ENCODE results near the gene ANO9.
"Not testable (repeated sequence)": the region's sequence is repeated elsewhere in the genome, so short reads cannot be mapped to it uniquely, and the experiment has no call there.

Gene ANO9

GRCh38 chr11:469684-470560, 28.1 kb upstream of the ANO9 start:
- DNase-seq (ENCODE audit: low spot score): peak; percentile 70

GRCh38 chr11:469026-469683, 27.3 kb upstream of the ANO9 start:
- not testable (repeated sequence) for DNase-seq (ENCODE audit: low spot score)

GRCh38 chr11:468493-468892, 26.7 kb upstream of the ANO9 start:
- DNase-seq (ENCODE audit: low spot score): no peak

GRCh38 chr11:468036-468435, 26.2 kb upstream of the ANO9 start:
- no peak for DNase-seq (ENCODE audit: low spot score)

- no peak for DNase-seq (ENCODE audit: low spot score)
Measured at GRCh38 chr11:465896-466530, 24.2 kb upstream of the ANO9 start.

- no peak for DNase-seq (ENCODE audit: low spot score)
Measured at GRCh38 chr11:464316-464715, 22.5 kb upstream of the ANO9 start.

- DNase-seq (ENCODE audit: low spot score): no peak
Measured at GRCh38 chr11:462107-462890, 20.5 kb upstream of the ANO9 start.

GRCh38 chr11:461626-462025, 19.8 kb upstream of the ANO9 start:
- no peak for DNase-seq (ENCODE audit: low spot score)

GRCh38 chr11:460331-461199, 18.8 kb upstream of the ANO9 start:
- no peak for DNase-seq (ENCODE audit: low spot score)

GRCh38 chr11:459511-460220, 17.9 kb upstream of the ANO9 start:
- DNase-seq (ENCODE audit: low spot score): no peak

GRCh38 chr11:457111-457760, 15.4 kb upstream of the ANO9 start:
- DNase-seq (ENCODE audit: low spot score): no peak

- no peak for DNase-seq (ENCODE audit: low spot score)
Measured at GRCh38 chr11:456533-456932, 14.7 kb upstream of the ANO9 start.

GRCh38 chr11:455566-456147, 13.8 kb upstream of the ANO9 start:
- DNase-seq (ENCODE audit: low spot score): no peak

GRCh38 chr11:454801-455565, 13.2 kb upstream of the ANO9 start:
- DNase-seq (ENCODE audit: low spot score): no peak

- no peak for DNase-seq (ENCODE audit: low spot score)
Measured at GRCh38 chr11:454043-454442, 12.2 kb upstream of the ANO9 start.

- no peak for DNase-seq (ENCODE audit: low spot score)
Measured at GRCh38 chr11:453564-453963, 11.8 kb upstream of the ANO9 start.

- DNase-seq (ENCODE audit: low spot score): no peak
Measured at GRCh38 chr11:452916-453527, 11.2 kb upstream of the ANO9 start.

GRCh38 chr11:452203-452744, 10.5 kb upstream of the ANO9 start:
- no peak for DNase-seq (ENCODE audit: low spot score)
